ENCODE data around the gene CDS2. TPM values are rescaled to one million over a fixed set of nuclear protein-coding genes. Genes with fewer than 3 reads are reported as not detected.

Gene CDS2
- total RNA-seq, 3 donors from 2014 or later, result 31.3 to 37.6 (median 35.3) TPM

DNA sequence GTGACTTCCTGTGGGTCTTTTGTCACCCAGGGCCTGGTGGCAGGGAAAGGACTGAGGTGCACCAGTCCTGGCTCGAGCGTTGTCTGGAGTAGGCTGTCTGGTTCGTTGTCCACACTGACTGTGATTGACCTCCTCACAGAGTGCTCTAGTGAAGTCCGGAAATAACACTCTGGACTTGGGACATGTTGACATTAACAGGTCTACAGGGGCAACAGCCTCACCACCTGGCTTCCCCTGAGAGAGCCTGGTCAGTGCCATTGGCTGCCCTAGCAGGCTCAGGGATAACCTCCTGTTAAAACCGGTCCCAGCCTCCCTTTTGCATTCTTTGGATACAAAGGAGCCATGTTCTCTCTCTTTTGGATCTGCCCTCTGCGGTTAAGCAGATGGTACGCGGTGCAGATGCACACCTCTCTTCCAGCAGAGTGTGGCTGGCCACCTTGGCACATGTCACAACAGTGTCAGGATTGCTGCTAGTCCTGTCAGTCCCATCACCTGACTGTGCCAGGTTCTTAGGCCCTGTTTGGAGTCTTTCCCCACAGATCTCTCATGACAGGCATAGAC, 46.2 kb downstream of the CDS2 start:
- no peaks in the 10 kb centered on the region for H3K27me3 Mint-ChIP-seq (ENCODE audit: low read depth)
- no peak overlapping the region for H3K4me3 Mint-ChIP-seq
- DNase-seq (no peak), ATAC-seq (no peak)
- peaks cover 33% of the 10 kb centered on the region for H3K4me1 Mint-ChIP-seq (ENCODE audit: low read depth)
- peaks cover 15% of the 10 kb centered on the region for H3K36me3 Mint-ChIP-seq (ENCODE audit: insufficient read depth)
- no peaks in the 10 kb centered on the region for H3K9me3 Mint-ChIP-seq

DNA sequence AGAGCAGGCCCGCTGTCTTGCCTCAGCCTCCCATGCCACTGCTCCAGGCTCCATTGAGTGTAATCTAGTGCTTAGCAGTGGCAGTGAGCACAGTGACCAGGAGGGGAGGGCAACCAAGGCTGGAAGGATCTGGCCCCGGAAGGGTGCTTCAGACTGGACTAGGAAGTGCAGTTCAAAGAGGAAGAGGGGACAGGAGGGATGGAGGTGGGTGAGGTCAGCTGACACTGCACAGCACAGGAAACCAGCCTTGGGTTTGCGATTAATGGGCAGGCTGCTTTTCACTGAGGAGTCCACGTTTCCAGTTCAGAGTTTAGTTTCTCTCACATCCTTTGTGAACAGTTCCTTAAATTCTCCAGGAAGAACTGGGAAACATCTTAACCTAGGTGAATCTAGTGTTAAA, 46.9 kb downstream of the CDS2 start:
- DNase-seq, result no peak
- H3K4me3 Mint-ChIP-seq, result no peak overlapping the region
- no peaks in the 10 kb centered on the region for H3K9me3 Mint-ChIP-seq
- no peaks in the 10 kb centered on the region for H3K27me3 Mint-ChIP-seq (ENCODE audit: low read depth)
- ATAC-seq, result no peak
- peaks cover 19% of the 10 kb centered on the region for H3K36me3 Mint-ChIP-seq (ENCODE audit: insufficient read depth)
- peaks cover 26% of the 10 kb centered on the region for H3K4me1 Mint-ChIP-seq (ENCODE audit: low read depth)

DNA sequence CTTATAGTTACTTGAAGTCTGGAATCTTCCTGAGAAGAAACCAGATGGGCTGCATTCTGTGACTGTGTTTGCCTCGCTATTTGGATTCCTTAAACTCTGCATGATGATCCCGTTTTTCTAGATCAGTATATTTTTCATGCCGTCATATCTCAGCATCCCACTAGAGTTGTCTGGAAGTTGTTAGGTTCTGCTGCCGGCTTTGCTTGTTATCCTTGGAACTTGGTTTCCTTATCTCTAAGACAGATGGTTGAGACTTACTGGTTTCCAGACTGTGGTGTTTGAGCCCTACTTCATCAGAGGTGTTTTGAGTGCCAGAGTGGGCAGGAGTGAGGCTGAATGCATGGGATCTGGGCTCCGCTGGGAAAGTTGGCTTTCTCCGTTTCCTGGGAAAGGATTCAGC, 50.3 kb downstream of the CDS2 start:
- no peak for DNase-seq
- H3K4me1 Mint-ChIP-seq (ENCODE audit: low read depth), result peaks cover 6% of the 10 kb centered on the region
- H3K36me3 Mint-ChIP-seq (ENCODE audit: insufficient read depth), result peaks cover 28% of the 10 kb centered on the region
- no peak for ATAC-seq
- H3K4me3 Mint-ChIP-seq, result no peak overlapping the region
- no peaks in the 10 kb centered on the region for H3K9me3 Mint-ChIP-seq
- no peaks in the 10 kb centered on the region for H3K27me3 Mint-ChIP-seq (ENCODE audit: low read depth)

DNA sequence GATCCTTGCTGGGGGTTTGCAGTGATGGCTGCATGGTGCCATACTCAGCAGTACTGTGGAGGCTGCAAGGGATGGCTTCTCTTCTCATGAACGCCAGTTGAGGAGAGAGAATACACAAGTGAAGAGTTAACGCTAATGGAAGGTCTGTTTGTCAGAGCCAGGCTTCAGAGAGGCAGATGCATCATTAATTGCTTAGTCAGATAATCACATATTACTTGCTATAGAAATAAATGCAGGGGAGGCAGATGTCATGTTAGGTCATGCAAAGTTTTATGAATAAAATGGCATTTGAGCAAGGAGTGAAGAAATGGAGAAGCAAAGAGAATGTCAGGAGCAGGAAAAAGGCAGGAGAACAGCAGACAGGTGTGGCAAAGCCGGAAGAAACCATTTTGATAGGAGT, 51.2 kb downstream of the CDS2 start:
- Mint-ChIP-seq H3K4me3 (no peak overlapping the region), H3K36me3 (ENCODE audit: insufficient read depth) (peaks cover 36% of the 10 kb centered on the region), H3K27me3 (ENCODE audit: low read depth) (no peaks in the 10 kb centered on the region), H3K4me1 (ENCODE audit: low read depth) (no peaks in the 10 kb centered on the region), H3K9me3 (no peaks in the 10 kb centered on the region)
- no peak for DNase-seq
- no peak for ATAC-seq

DNA sequence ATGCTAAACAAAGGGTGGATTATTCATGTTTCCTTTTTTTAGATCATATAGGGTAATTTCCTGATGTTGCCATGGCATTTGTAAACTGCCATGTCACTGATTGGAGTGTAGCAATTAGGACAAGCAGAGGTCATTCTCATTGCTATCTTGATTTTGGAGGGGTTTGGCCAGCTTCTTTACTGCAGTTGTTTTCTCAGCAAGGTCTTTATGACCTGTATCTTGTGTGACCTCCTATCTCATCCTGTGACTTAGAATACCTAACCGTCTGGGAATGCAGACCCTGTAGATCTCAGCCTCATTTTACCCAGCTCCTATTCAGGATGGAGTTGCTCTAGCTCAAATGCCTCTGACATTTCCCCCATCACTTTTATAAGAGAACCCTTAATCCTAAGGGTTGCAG, 53.6 kb downstream of the CDS2 start:
- Mint-ChIP-seq H3K36me3 (ENCODE audit: insufficient read depth) (peaks cover 42% of the 10 kb centered on the region), H3K4me3 (no peak overlapping the region), H3K9me3 (no peaks in the 10 kb centered on the region), H3K27me3 (ENCODE audit: low read depth) (no peaks in the 10 kb centered on the region), H3K4me1 (ENCODE audit: low read depth) (no peaks in the 10 kb centered on the region)
- DNase-seq, result no peak
- ATAC-seq, result no peak

DNA sequence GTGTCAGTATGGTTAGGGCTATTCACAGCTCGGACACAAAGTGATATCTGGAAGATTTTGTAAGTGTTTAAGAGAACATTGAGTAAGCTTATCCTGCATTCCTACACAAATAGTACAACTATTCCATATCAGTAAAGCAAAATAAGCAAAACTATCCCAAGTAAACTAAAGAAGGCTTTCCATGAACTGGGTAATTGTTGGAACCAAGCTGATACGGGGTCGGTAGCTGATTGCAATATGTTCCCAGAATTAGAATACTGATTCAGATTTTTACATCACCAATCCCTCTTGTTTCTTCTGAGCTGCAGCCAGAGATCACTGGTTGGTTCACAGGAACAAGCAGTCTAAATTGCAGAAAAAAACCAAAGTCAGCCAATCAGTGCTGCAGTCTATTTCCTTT, 54.1 kb downstream of the CDS2 start:
- ATAC-seq, result no peak
- H3K27me3 Mint-ChIP-seq (ENCODE audit: low read depth), result no peaks in the 10 kb centered on the region
- H3K36me3 Mint-ChIP-seq (ENCODE audit: insufficient read depth), result peaks cover 44% of the 10 kb centered on the region
- H3K9me3 Mint-ChIP-seq, result no peaks in the 10 kb centered on the region
- no peak overlapping the region for H3K4me3 Mint-ChIP-seq
- H3K4me1 Mint-ChIP-seq (ENCODE audit: low read depth), result no peaks in the 10 kb centered on the region
- DNase-seq, result no peak

DNA sequence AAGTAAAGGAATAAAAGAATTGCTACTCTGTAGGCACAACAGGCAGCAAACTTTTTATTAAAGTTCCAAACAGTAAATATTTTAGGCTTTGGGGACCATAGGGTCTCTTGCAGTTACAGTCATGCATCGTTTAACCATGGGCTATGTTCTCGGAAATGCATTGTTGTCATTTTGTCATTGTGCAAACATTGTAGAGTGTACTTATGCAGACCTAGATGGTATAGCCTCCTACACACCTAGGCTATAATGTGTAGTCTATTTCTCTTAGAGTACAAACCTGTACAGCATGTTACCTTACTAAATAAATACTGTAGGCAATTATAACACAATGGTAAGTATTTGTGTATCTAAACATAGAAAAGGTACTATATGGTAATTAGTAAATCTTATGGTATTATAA, 54.7 kb downstream of the CDS2 start:
- H3K36me3 Mint-ChIP-seq (ENCODE audit: insufficient read depth), result peaks cover 44% of the 10 kb centered on the region
- ATAC-seq (no peak), DNase-seq (no peak)
- H3K4me1 Mint-ChIP-seq (ENCODE audit: low read depth), result no peaks in the 10 kb centered on the region
- no peak overlapping the region for H3K4me3 Mint-ChIP-seq
- H3K27me3 Mint-ChIP-seq (ENCODE audit: low read depth), result no peaks in the 10 kb centered on the region
- no peaks in the 10 kb centered on the region for H3K9me3 Mint-ChIP-seq

DNA sequence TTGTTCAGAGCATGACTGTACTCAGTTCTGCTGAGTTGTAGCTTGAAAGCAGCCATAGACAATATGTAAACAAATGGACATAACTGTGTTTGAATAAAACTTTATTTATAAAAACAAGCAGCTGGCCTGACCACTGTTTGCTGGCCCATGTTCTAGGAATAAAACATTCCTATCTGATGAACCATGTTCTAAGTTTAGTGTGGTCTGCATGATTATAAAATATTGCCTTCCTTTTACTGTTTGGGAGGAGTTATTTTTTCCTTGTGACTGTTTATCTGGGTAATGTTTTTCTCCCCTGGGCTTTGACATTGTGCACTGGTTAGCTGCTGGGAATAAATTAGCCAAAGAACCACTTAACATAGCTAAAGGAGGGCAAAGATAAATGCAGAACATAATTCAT, 55.1 kb downstream of the CDS2 start:
- Mint-ChIP-seq H3K4me1 (ENCODE audit: low read depth) (no peaks in the 10 kb centered on the region), H3K9me3 (no peaks in the 10 kb centered on the region), H3K27me3 (ENCODE audit: low read depth) (no peaks in the 10 kb centered on the region), H3K36me3 (ENCODE audit: insufficient read depth) (peaks cover 41% of the 10 kb centered on the region), H3K4me3 (no peak overlapping the region)
- no peak for DNase-seq
- ATAC-seq, result no peak

DNA sequence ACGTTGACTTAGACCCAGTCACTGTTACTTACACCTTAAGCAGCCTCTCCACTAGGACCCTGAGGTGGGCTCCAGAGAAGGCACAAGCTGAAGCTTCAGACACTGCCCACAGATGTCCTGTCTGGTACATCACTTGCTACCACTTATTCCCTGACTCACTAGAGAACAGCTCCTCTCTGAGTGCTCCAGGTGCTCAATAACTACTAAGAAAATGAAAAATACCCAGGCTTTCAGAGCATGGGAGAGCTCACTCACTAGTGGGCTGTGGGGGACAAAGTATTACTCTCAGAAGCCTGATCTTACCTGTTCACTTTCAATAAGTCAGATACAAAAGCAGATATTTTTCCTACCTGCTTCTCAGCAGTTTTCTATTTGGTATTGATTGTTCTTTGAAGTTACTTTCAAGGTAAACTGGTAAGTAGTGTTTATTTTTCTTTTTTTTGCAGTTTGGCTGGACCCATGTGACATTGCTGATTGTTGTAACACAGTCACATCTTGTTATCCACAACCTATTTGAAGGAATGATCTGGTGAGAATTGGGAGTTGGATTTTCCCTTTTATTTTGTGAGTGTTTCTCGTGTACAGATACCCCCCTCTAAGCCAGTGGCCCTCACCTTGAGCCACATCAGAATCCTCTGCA, 55.9 kb downstream of the CDS2 start:
- no peak overlapping the region for H3K4me3 Mint-ChIP-seq
- H3K4me1 Mint-ChIP-seq (ENCODE audit: low read depth), result no peaks in the 10 kb centered on the region
- no peaks in the 10 kb centered on the region for H3K9me3 Mint-ChIP-seq
- H3K27me3 Mint-ChIP-seq (ENCODE audit: low read depth), result no peaks in the 10 kb centered on the region
- ATAC-seq (no peak), DNase-seq (no peak)
- peaks cover 38% of the 10 kb centered on the region for H3K36me3 Mint-ChIP-seq (ENCODE audit: insufficient read depth)

DNA sequence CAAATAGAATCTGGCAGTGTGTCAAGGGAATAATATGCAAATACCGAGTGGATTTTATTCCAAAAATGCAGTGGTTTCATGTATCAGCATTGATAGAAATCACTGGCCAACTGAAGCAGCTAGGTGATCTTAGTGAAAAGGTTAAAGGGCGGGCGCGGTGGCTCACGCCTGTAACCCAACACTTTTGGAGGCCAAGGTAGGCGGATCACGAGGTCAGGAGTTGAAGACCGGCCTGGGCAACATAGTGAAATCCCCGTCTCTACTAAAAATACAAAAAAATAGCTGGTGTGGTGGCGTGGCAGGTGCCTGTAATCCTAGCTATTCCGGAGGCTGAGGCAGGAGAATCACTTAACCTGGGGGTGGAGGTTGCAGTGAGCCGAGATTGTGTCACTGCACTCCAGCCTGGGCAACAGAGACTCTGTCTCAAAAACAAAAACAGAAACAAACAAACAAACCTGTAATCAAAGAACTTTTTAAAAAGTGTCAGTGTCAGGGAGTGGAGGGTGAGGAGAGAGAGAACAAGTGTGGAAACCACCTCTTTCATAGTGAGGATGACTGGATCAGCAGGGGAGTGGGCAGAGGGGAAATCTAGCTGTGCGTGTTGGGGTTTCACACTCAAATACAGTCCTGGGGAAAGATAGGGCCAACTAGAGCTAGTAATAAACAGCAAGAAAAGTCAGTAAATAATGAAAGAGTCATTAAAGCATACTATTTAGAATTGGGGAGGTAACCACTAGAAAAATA, 57.1 kb downstream of the CDS2 start:
- Mint-ChIP-seq H3K9me3 (no peaks in the 10 kb centered on the region), H3K4me3 (no peak overlapping the region), H3K27me3 (ENCODE audit: low read depth) (no peaks in the 10 kb centered on the region), H3K4me1 (ENCODE audit: low read depth) (no peaks in the 10 kb centered on the region), H3K36me3 (ENCODE audit: insufficient read depth) (peaks cover 37% of the 10 kb centered on the region)
- DNase-seq (no peak), ATAC-seq (no peak)

DNA sequence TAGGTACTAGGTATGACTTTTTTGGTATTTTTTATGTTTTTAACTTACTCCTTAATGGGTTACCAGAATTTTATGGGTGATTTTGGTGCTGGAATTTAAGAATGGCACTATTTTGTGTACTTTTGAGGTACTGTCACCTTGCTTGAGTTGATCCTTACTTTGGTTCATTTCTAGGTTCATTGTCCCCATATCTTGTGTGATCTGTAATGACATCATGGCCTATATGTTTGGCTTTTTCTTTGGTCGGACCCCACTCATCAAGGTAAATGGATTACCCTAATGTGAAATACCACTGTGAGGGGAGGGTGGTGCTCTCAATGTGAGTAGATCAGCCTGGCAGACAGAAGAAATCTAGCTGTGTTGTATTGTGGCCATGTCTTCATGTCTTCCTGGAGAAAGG, 57.9 kb downstream of the CDS2 start:
- Mint-ChIP-seq H3K27me3 (ENCODE audit: low read depth) (no peaks in the 10 kb centered on the region), H3K4me1 (ENCODE audit: low read depth) (no peaks in the 10 kb centered on the region), H3K4me3 (no peak overlapping the region), H3K36me3 (ENCODE audit: insufficient read depth) (peaks cover 36% of the 10 kb centered on the region), H3K9me3 (no peaks in the 10 kb centered on the region)
- ATAC-seq (no peak), DNase-seq (no peak)

DNA sequence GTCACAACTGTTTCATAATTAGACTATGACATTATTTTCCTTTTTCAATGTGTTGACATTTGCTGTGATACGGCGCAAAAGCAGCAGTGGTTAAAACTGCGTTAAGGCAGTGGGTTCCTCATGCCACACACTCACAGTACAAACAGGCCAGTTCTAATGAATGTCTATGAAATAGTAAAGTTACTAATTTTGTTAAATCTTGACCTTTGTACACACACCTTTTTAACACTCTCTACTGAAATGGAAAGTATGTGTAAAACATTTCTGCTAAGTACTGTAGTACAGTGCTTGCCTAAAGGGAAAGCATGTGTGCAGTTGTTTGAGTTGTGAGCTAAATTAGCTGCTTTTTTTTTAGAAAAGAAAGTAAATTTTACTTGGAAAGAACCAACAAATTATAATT, 60.3 kb downstream of the CDS2 start:
- Mint-ChIP-seq H3K9me3 (no peaks in the 10 kb centered on the region), H3K4me3 (no peak overlapping the region), H3K27me3 (ENCODE audit: low read depth) (no peaks in the 10 kb centered on the region), H3K4me1 (ENCODE audit: low read depth) (no peaks in the 10 kb centered on the region), H3K36me3 (ENCODE audit: insufficient read depth) (peaks cover 34% of the 10 kb centered on the region)
- DNase-seq, result no peak
- no peak for ATAC-seq

DNA sequence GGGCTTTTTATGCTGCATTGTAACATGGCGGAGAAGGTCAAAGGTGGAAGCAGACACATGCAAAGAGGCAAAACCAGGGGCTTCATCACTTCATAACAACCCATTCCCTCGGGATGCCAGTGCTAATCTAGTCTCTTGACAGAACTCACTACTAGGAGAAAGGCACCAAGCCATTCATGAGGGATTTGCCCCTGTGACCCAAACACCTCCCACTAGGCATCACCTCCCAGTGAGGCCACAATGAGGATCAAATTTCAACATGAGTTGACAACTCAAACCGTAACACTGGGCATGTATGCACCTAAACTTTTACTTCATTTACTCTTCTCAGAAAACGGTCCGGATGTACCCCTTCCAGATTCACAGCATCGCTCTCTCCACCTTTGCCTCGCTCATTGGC, 61.9 kb downstream of the CDS2 start:
- no peak for ATAC-seq
- no peak for DNase-seq
- H3K4me1 Mint-ChIP-seq (ENCODE audit: low read depth), result peaks cover 4% of the 10 kb centered on the region
- H3K9me3 Mint-ChIP-seq, result no peaks in the 10 kb centered on the region
- H3K36me3 Mint-ChIP-seq (ENCODE audit: insufficient read depth), result peaks cover 22% of the 10 kb centered on the region
- H3K4me3 Mint-ChIP-seq, result no peak overlapping the region
- no peaks in the 10 kb centered on the region for H3K27me3 Mint-ChIP-seq (ENCODE audit: low read depth)

DNA sequence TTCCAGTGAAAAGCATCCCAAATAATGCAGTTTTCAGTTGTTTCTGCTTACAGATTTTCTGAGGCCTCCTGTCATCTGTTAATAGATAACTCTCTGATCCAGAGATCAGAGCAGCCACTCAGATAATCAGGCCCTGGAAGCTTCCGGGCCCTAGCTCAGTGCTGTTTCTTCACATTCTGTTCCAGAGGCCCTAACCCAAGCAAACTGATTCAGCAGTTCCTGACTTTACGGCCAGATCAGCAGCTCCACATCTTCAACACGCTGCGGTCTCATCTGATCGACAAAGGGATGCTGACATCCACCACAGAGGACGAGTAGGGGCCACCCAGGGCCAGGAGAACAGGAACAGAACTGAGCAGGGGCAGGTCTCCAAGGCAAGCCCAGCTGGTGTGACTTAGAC, 63.1 kb downstream of the CDS2 start:
- peaks cover 4% of the 10 kb centered on the region for H3K4me1 Mint-ChIP-seq (ENCODE audit: low read depth)
- H3K36me3 Mint-ChIP-seq (ENCODE audit: insufficient read depth), result peaks cover 18% of the 10 kb centered on the region
- no peaks in the 10 kb centered on the region for H3K9me3 Mint-ChIP-seq
- H3K27me3 Mint-ChIP-seq (ENCODE audit: low read depth), result no peaks in the 10 kb centered on the region
- DNase-seq (no peak), ATAC-seq (no peak)
- H3K4me3 Mint-ChIP-seq, result no peak overlapping the region

DNA sequence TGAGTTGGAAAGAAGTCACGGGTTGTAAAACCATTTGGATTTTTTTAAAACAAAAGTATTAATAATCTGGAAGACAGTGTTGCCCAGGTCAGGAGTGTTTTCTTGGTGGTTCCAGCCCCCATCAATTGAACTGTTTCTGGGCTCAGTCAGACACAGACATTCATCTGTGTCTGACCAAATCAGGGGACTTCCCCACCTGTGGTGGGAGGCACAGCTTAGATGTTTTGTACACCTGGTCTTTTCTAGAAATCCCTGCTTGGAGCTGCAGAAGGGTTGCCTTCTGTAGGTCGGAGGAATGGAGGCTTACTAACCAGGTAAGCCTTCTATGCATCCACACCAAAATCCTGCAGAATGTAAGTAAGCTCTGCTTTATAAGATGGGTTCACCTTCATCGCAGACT, 63.6 kb downstream of the CDS2 start:
- H3K27me3 Mint-ChIP-seq (ENCODE audit: low read depth), result no peaks in the 10 kb centered on the region
- H3K4me3 Mint-ChIP-seq, result no peak overlapping the region
- H3K4me1 Mint-ChIP-seq (ENCODE audit: low read depth), result peaks cover 4% of the 10 kb centered on the region
- no peak for DNase-seq
- H3K9me3 Mint-ChIP-seq, result no peaks in the 10 kb centered on the region
- H3K36me3 Mint-ChIP-seq (ENCODE audit: insufficient read depth), result peaks cover 16% of the 10 kb centered on the region
- no peak for ATAC-seq

All from activated T-cell treated with anti-CD3 and anti-CD28 coated beads, Interleukin-2, amount 50 U/mL, for 4 hours (primary cell).